Measurements from ENCODE around the gene HMCN2.

DNA sequence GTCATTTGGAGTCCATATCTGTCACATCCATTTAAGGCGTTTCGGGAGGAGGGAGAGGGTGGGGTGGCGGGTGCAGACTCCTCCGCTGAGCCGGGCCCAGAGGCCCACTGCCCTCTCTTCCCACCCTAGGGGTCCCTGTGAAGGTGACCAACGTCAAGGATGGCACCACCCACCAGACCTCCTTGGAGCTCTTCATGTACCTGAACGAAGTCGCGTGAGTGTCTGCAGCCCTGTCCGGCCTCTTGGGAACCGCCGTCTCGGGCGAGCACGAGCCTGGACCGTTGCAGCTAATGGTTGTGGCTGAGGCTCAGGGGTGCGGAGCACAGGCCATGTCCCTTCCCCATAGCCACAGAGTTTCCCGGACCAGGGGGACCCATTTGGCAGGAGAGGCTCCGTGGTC is 214.0 kb downstream of the HMCN2 start:
- TF ChIP-seq CTCF (conservative IDR thresholded peaks at IDR 0.05) (no peak), ZFX (IDR thresholded peaks at IDR 0.05) (no peak)
